Measurements from ENCODE around the gene TBC1D21.

- no peak for TF ChIP-seq CTCF (IDR thresholded peaks at IDR 0.05; ENCODE audit: insufficient read depth, low read depth, low read length)
- no peak for TF ChIP-seq EZH2 (IDR thresholded peaks at IDR 0.05; ENCODE audit: insufficient read depth, low read length)
These were observed 8.4 kb downstream of the TBC1D21 start for GRCh38 chr15:73881579-73882320.

All from astrocyte (in vitro differentiated cells and primary cell).